HG02678 (cell line): ENCODE results near the gene ARHGEF40.
"Not testable (repeated sequence)": the region's sequence is repeated elsewhere in the genome, so short reads cannot be mapped to it uniquely, and the experiment has no call there.

Experiments
- ATAC-seq: cut with Tn5 transposase; IDR thresholded peaks from one replicate; pipeline ENCODE4 v1.9.1; 2021; ENCODE audit warnings: mild to moderate bottlenecking, moderate library complexity; ENCODE audit not compliant: unreplicated experiment

ARHGEF40 gene

DNA sequence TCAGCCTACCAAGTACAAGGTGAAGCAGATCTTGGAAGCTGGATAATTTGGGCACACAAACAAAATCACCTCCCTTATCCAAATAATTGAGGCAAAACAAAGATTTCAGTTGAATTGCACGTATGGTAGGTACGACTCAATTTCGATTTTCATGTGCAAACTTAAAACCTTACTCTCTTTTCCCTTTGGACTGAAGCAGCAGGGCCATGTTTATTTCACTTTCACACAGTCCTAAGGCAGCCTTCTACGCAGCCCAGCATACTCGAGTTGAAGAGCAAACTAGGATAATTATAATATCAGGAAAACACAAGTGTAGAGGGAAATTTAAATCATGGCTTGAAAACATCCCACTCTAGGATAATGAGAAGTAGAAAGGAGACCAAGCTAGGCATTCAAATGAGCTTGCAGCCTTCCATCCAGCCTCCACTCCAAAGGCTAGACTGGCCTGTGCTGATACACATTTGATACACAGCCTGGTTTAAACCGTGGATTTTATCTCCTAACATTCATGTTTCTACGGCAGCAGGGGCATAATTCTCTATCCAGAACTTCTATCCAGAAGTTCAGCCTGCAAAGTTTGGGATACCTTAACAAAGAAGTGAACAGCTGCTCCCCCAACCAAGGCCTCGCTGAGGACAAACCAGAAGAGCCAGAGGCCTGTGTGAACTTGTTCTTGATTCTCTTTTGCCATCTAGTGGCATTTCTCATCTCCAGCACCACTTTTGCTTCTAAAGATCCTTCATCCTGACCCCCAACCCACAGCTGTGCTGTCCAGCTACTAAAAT lies 30.3 kb upstream of the ARHGEF40 start:
- no peak for ATAC-seq

- ATAC-seq, result no peak
These were observed 29.7 kb upstream of the ARHGEF40 start for GRCh38 chr14:21040370-21040925.

- not testable (repeated sequence) for ATAC-seq
These were observed 29.2 kb upstream of the ARHGEF40 start for GRCh38 chr14:21040941-21041340.

- ATAC-seq, result no peak
These were observed 28.2 kb upstream of the ARHGEF40 start, which contains the start of gene RNASE7 for GRCh38 chr14:21041676-21042433. Gene RNASE7 (plus strand): TSS chr14:21042362. CDS start chr14:21042993, 631 bp downstream.

DNA sequence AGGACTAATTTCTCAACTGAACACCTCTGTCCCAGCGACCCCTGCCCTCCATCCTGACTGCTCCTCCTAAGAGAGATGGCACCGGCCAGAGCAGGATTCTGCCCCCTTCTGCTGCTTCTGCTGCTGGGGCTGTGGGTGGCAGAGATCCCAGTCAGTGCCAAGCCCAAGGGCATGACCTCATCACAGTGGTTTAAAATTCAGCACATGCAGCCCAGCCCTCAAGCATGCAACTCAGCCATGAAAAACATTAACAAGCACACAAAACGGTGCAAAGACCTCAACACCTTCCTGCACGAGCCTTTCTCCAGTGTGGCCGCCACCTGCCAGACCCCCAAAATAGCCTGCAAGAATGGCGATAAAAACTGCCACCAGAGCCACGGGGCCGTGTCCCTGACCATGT lies 27.2 kb upstream of the ARHGEF40 start:
- no peak for ATAC-seq

DNA sequence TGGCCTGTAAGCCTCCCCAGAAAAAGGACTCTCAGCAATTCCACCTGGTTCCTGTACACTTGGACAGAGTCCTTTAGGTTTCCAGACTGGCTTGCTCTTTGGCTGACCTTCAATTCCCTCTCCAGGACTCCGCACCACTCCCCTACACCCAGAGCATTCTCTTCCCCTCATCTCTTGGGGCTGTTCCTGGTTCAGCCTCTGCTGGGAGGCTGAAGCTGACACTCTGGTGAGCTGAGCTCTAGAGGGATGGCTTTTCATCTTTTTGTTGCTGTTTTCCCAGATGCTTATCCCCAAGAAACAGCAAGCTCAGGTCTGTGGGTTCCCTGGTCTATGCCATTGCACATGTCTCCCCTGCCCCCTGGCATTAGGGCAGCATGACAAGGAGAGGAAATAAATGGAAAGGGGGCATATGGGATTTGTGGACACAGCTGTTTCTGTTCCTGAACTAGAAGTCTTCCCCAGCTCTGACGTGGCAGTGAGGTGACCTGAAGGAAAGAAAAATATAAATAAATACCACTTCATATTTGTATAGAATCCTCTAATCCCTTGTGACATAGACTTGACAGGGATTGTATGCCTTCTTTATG lies 26.6 kb upstream of the ARHGEF40 start:
- no peak for ATAC-seq

DNA sequence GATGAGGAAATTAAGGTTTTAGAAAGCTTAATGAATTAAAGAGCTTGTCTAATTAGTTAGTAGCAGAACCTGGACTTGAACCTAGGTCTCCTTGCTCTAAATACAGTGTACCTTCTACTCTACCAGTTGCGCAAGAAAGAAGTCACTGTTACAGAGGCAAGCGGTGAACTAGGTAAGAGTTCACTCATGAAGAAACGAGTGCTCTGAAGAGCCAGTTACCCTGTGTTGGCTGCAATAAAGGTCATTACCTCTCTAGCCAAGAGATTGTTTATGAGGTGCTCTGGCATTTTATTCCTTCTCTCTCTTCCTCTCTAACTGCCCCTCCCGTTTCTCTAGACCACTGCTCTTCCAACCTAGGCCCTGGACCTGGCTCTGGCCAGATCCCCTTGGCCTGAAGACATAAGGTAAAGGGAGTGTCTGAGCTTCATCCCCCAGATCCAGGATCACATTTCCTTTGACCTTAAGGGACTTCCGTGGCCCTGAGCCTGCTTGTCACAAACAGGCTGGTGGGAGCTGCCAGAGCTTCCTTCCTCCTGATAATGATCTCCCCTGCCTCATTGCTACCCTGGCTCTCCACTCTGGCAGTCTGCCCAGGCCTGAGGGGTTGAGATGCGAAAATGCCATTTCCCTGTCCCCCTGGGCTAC lies 26.0 kb upstream of the ARHGEF40 start:
- no peak for ATAC-seq

DNA sequence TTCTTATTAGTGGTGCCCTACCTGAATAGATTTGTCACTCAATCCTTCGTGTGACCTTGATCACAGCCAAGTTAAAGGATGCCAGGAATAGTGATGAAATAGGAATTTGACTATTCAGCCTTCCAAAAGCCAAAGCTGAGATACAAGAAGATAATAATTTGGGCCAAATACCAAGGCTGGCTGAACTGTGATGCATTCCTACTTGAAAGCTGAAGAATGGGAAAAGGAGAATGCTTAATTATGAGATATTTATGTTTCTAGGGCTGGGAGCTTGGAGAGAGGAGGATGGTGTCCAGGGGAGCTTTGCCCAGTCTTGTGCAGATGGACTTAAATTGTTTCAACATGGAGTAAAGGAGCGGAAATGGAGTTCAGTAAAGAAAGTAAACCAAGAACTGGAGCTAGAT lies 22.7 kb upstream of the ARHGEF40 start:
- no peak for ATAC-seq

DNA sequence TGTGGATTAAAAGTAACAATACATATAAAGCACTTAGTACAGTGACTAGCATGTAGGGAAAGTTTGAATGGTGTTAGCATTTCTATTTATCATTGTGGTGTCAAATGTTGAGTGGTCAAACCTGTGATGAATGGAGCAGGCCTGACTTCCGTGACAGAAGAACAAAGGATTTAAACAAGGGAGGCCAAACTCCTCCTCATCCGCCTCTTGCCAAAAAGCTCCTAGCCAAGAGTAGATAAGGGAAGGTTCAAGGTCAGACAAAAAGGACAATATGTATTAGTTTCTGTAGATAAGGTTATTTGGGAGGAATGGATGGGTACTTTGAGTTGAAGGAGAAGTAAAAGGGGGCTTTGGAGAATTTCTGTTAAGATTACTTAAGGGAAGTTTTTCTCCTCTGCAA lies 21.5 kb upstream of the ARHGEF40 start:
- ATAC-seq, result no peak

- no peak for ATAC-seq
These were observed 20.8 kb upstream of the ARHGEF40 start for GRCh38 chr14:21049271-21049673.

DNA sequence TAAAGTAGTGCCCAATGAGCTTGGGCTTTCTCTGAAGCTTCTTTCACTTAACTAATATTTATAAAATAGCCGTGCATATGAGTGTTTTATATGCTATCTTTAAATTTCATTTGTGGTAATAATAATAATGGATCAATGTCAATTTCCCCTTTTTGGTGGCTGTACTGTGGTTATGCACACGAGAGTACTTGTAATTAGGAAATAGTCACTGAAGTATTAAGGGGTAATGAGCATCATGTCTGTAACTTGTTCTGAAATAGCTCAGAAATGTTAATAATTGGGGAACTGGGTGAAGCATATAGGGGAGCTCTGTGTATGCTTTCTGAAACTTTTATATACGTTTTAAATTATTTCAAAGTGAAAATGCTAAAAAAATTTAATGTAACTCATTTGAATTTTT lies 19.5 kb upstream of the ARHGEF40 start:
- ATAC-seq, result no peak

DNA sequence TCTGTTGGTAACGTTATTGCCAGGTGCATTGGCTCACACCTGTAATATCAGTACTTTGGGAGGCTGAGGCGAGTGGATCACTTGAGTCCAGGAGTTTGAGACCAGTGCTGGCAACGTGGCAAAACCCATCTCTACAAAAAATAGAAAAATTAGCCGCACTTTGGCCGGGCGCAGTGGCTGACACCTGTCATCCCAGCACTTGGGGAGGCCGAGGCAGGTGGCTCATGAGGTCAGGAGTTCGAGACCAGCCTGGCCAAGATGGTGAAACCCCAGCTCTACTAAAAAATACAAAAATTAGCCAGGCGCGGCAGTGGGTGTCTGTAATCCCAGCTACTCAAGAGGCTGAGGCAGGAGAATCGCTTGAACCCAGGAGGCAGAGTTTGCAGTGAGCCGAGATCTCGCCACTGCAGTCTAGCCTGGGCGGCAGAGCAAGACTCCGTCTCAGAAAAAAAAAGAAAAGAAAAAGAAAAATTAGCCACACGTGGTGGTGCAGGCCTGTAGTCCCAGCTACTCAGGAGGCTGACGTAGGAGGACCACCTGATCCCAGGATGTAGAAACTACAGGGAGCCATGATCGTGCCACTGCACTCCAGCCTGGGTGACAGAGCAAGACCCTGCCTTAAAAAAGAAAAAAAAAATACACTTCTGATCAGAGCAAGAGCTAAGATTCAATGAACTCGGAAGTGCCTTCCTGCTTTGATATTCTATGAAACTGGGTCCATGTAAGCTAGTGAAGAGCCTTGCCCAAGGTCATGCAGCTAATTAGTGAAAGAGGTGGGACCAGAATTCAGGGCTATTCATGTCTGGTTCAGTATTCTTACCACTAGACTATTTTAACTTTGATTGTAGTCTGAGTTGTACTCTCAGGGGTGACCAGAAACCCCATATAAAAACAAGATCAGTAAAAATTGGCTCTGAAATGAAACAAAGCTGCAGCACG lies 16.7 kb upstream of the ARHGEF40 start:
- no peak for ATAC-seq

GRCh38 chr14:21054123-21054767 lies 15.9 kb upstream of the ARHGEF40 start:
- no peak for ATAC-seq

DNA sequence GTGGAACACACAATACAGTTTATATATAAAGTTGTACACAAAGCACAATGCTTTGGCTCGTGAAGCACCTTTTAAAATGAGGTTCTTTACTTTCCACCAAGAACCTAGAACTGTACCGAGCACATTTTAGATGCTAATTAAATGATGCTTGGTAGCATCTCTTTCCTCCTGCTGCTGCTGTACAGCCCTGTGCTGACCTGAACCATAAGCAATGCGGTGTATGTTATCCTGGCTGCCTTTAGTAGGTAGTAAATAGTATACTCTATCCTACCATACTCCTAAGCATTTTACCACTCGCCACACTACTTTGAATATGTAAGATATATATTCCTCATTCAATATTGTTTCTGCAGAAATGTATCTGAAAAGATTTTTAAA lies 15.3 kb upstream of the ARHGEF40 start:
- no peak for ATAC-seq

GRCh38 chr14:21055432-21056117 lies 14.5 kb upstream of the ARHGEF40 start:
- ATAC-seq, result no peak

DNA sequence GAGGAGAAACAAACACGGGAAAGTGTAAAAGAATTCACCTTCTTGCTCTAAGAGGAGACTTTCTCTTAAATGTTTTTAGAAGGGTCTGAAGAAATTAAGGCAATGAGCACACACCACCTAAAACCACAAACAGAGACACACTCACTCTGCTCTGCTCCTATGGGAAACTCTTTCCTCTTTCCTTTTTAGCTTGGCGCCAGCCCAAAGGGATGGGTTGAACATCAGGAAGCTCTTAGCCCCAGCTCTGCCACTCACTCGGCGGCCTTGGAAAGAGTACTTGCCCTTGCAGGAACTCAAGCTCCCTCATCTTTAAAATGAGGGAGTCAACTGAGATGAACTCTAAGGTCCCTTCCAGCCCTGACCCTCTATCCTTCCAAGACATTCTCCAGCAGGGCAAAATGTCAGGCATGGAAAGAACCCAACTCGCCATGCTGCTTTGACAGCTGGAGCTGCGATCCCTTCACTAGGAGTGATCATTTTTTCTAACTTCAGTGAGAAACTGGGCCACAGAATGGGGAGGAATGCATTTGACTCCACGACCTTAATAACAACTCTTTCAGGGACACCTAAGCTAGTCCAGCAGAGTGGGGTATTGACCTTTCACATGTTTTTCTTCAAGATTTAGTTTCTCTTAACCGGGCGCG lies 13.5 kb upstream of the ARHGEF40 start:
- ATAC-seq, result no peak

GRCh38 chr14:21057803-21058675 lies 12.1 kb upstream of the ARHGEF40 start, which contains the start of gene RNASE8:
Gene RNASE8 (plus strand): TSS chr14:21057822. CDS start chr14:21057893, 71 bp downstream.
- no peak for ATAC-seq
